HFFc6 (cell line): ENCODE measurements around the gene TREML2. TPM values are rescaled to one million over a fixed set of nuclear protein-coding genes. Genes with fewer than 3 reads are reported as not detected.

Experiments used
- DNase-seq: peaks from one replicate; pipeline ENCODE4 v3.0.0-alpha.2; 2018
- H3K27ac Mint-ChIP-seq: 2 replicates; pipeline ENCODE4 v1.8.0; 2020; ENCODE audit warnings: mild to moderate bottlenecking, mixed read lengths
- H3K27me3 Mint-ChIP-seq: 2 replicates; pipeline ENCODE4 v1.8.0; 2021; ENCODE audit warnings: mild to moderate bottlenecking, moderate library complexity, mixed read lengths; ENCODE audit not compliant: insufficient read depth
- H3K36me3 Mint-ChIP-seq: 2 replicates; pipeline ENCODE4 v1.8.0; 2021; ENCODE audit warnings: low read depth, mixed read lengths
- H3K4me1 Mint-ChIP-seq: 2 replicates; pipeline ENCODE4 v1.8.0; 2020; ENCODE audit warnings: low read depth, mixed read lengths
- H3K4me3 Mint-ChIP-seq: 2 replicates; pipeline ENCODE4 v1.8.0; 2020; ENCODE audit warnings: mild to moderate bottlenecking, moderate library complexity, mixed read lengths
- H3K9me3 Mint-ChIP-seq: 2 replicates; pipeline ENCODE4 v1.8.0; 2020; ENCODE audit warnings: mild to moderate bottlenecking, mixed read lengths
- total RNA-seq, 6 experiments: library from RNA; stranded (reverse); fragmentation: NEBNext Ultra II Directional; extraction: Animal tissue kit (Norgen Biotek cat#: 25700); gene quantifications; 2 replicates in 1 of 6; 3 replicates in 5 of 6; pipeline ENCODE4 v1.2.3, GENCODE V29; 2021
- TF ChIP-seq, protein P1 (sequence below): fragments of 200-600 bp; sonication (generic); IDR thresholded peaks from 2 replicates; pipeline ENCODE4 v1.5.0; 2021; ENCODE audit warnings: antibody characterized with exemption, mild to moderate bottlenecking

The TREML2 gene
- total RNA-seq, 6 experiments from 2014 or later: not detected

GRCh38 chr6:41228096-41228495 is 27.1 kb upstream of the TREML2 start, which contains the start of gene TREML4:
Gene TREML4, plus strand, starts transcription at chr6:41228349. Its CDS starts 79 bp downstream, at chr6:41228428.
- Mint-ChIP-seq H3K36me3 (no peaks in the 10 kb centered on the region), H3K4me3 (no peak within 1 kb of the TSS), H3K4me1 (no peaks in the 10 kb centered on the region), H3K9me3 (no peaks in the 10 kb centered on the region), H3K27ac (peak within 1 kb of the TSS; percentile 1; the same call in 1 of the 2 replicates), H3K27me3 (peaks cover 16% of the 10 kb centered on the region)
- TF ChIP-seq, protein P1, sequence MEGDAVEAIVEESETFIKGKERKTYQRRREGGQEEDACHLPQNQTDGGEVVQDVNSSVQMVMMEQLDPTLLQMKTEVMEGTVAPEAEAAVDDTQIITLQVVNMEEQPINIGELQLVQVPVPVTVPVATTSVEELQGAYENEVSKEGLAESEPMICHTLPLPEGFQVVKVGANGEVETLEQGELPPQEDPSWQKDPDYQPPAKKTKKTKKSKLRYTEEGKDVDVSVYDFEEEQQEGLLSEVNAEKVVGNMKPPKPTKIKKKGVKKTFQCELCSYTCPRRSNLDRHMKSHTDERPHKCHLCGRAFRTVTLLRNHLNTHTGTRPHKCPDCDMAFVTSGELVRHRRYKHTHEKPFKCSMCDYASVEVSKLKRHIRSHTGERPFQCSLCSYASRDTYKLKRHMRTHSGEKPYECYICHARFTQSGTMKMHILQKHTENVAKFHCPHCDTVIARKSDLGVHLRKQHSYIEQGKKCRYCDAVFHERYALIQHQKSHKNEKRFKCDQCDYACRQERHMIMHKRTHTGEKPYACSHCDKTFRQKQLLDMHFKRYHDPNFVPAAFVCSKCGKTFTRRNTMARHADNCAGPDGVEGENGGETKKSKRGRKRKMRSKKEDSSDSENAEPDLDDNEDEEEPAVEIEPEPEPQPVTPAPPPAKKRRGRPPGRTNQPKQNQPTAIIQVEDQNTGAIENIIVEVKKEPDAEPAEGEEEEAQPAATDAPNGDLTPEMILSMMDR: no peak
- DNase-seq: no peak

- DNase-seq: no peak
Measured at GRCh38 chr6:41226752-41227151, 25.8 kb upstream of the TREML2 start.

GRCh38 chr6:41224800-41225199 is 23.9 kb upstream of the TREML2 start:
- no peaks in the 10 kb centered on the region for H3K36me3 Mint-ChIP-seq
- H3K4me3 Mint-ChIP-seq: no peak overlapping the region
- H3K9me3 Mint-ChIP-seq: peaks cover 11% of the 10 kb centered on the region; the same call in 1 of the 2 replicates
- no peak for DNase-seq
- H3K4me1 Mint-ChIP-seq: no peaks in the 10 kb centered on the region
- TF ChIP-seq, protein P1: no peak
- no peak overlapping the region for H3K27ac Mint-ChIP-seq
- peaks cover 12% of the 10 kb centered on the region for H3K27me3 Mint-ChIP-seq

More at GRCh38 chr6:41226752-41227151, 25.8 kb upstream of the TREML2 start:
- H3K36me3 Mint-ChIP-seq: no peaks in the 10 kb centered on the region
- H3K27me3 Mint-ChIP-seq: peaks cover 17% of the 10 kb centered on the region
- TF ChIP-seq, protein P1: no peak
- H3K4me1 Mint-ChIP-seq: no peaks in the 10 kb centered on the region
- H3K9me3 Mint-ChIP-seq: no peaks in the 10 kb centered on the region
- H3K27ac Mint-ChIP-seq: no peak overlapping the region
- no peak overlapping the region for H3K4me3 Mint-ChIP-seq

GRCh38 chr6:41222513-41222912 is 21.6 kb upstream of the TREML2 start:
- Mint-ChIP-seq H3K27ac (no peak overlapping the region), H3K36me3 (no peaks in the 10 kb centered on the region), H3K27me3 (peaks cover 9% of the 10 kb centered on the region), H3K9me3 (peaks cover 16% of the 10 kb centered on the region; the same call in 1 of the 2 replicates), H3K4me3 (no peak overlapping the region), H3K4me1 (no peaks in the 10 kb centered on the region)
- TF ChIP-seq, protein P1: no peak
- DNase-seq: no peak

- Mint-ChIP-seq H3K27ac (no peak overlapping the region), H3K4me1 (no peaks in the 10 kb centered on the region), H3K4me3 (no peak overlapping the region), H3K9me3 (peaks cover 16% of the 10 kb centered on the region; the same call in 1 of the 2 replicates), H3K36me3 (no peaks in the 10 kb centered on the region), H3K27me3 (peaks cover 9% of the 10 kb centered on the region)
- DNase-seq: no peak
- TF ChIP-seq, protein P1: no peak
Measured at GRCh38 chr6:41222045-41222444, 21.1 kb upstream of the TREML2 start.
